Stimulated activated effector memory CD8-positive, alpha-beta T cell treated with anti-CD3 and anti-CD28 coated beads, Interleukin-12 subunit alpha, Interleukin-12 subunit beta, amount 100 ng/mL, for 72 hours (primary cell): ENCODE measurements around the gene SPINK4.

ENCODE experiments used
- ATAC-seq: fragments of 150-1000 bp; cut with Tn5 transposase; 2 replicates; pipeline ENCODE4 v1.10.0; 2021
- DNase-seq, 2 donors: peaks; one replicate each; pipeline ENCODE4 v3.0.0; 2021 to 2022; ENCODE audit warnings: low spot score in 2 of 2
- H3K27ac Mint-ChIP-seq: one replicate; pipeline ENCODE4 v1.8.0; 2022; ENCODE audit warnings: mild to moderate bottlenecking, mixed read lengths
- H3K36me3 Mint-ChIP-seq: one replicate; pipeline ENCODE4 v1.8.0; 2022; ENCODE audit warnings: mild to moderate bottlenecking, mixed read lengths
- H3K4me1 Mint-ChIP-seq: one replicate; pipeline ENCODE4 v1.8.0; 2022; ENCODE audit warnings: mixed read lengths
- H3K4me3 Mint-ChIP-seq: one replicate; pipeline ENCODE4 v1.8.0; 2022; ENCODE audit warnings: mild to moderate bottlenecking, mixed read lengths
- H3K9me3 Mint-ChIP-seq: one replicate; pipeline ENCODE4 v1.8.0; 2022; ENCODE audit warnings: mixed read lengths

SPINK4 gene

GRCh38 chr9:33290247-33291030, 50.5 kb downstream of the SPINK4 start, which contains the start of gene NFX1:
Gene NFX1, plus strand, starts transcription at chr9:33290516. Its CDS starts 57 bp downstream, at chr9:33290573.
- Mint-ChIP-seq H3K27ac (peak within 1 kb of the TSS; percentile 100), H3K4me1 (peaks cover 57% of the 10 kb centered on the region), H3K36me3 (peaks cover 46% of the 10 kb centered on the region), H3K4me3 (peak within 1 kb of the TSS; percentile 91), H3K9me3 (no peaks in the 10 kb centered on the region)
- DNase-seq (peak; percentile 97 to 99), ATAC-seq (peak; percentile 91)

GRCh38 chr9:33291031-33291397, 51.0 kb downstream of the SPINK4 start:
- Mint-ChIP-seq H3K9me3 (no peaks in the 10 kb centered on the region), H3K27ac (peak overlapping the region; percentile 100), H3K36me3 (peaks cover 46% of the 10 kb centered on the region), H3K4me3 (peak overlapping the region; percentile 91), H3K4me1 (peaks cover 63% of the 10 kb centered on the region)
- ATAC-seq (no peak), DNase-seq (no peak)

DNA sequence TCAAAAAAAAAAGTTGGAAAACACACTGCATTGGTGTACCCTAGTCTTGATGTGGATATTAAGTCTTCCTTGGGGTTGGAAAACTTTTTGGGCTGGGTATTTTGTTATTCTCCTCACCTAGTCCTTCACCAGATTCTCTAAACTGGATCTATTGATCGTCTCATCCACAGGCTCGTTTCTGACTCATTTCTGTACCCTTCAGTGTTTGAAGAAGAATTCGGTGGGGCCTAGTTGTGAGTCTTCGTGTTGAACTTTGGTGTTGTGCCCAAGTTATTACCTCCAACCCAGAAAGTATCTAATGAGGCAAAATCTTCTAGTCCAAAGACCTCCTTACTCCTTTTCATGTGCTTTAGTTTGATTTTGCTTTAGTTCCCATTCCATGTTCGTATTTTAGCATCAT, 51.9 kb downstream of the SPINK4 start:
- Mint-ChIP-seq H3K4me1 (peaks cover 70% of the 10 kb centered on the region), H3K36me3 (peaks cover 46% of the 10 kb centered on the region), H3K27ac (peak overlapping the region; percentile 100), H3K9me3 (no peaks in the 10 kb centered on the region), H3K4me3 (peak overlapping the region; percentile 91)
- no peak for DNase-seq
- ATAC-seq, result no peak

GRCh38 chr9:33293782-33294181, 53.8 kb downstream of the SPINK4 start:
- Mint-ChIP-seq H3K9me3 (no peaks in the 10 kb centered on the region), H3K4me1 (peaks cover 84% of the 10 kb centered on the region), H3K27ac (peak overlapping the region; percentile 100), H3K36me3 (peaks cover 46% of the 10 kb centered on the region), H3K4me3 (no peak overlapping the region)
- no peak for DNase-seq
- no peak for ATAC-seq

GRCh38 chr9:33294670-33295432, 54.9 kb downstream of the SPINK4 start:
- ATAC-seq (no peak), DNase-seq (no peak)
- Mint-ChIP-seq H3K4me1 (peaks cover 92% of the 10 kb centered on the region), H3K27ac (peak overlapping the region; percentile 85), H3K9me3 (no peaks in the 10 kb centered on the region), H3K36me3 (peaks cover 40% of the 10 kb centered on the region), H3K4me3 (peak overlapping the region; percentile 56)

GRCh38 chr9:33295571-33295970, 55.6 kb downstream of the SPINK4 start:
- peaks cover 88% of the 10 kb centered on the region for H3K4me1 Mint-ChIP-seq

DNA sequence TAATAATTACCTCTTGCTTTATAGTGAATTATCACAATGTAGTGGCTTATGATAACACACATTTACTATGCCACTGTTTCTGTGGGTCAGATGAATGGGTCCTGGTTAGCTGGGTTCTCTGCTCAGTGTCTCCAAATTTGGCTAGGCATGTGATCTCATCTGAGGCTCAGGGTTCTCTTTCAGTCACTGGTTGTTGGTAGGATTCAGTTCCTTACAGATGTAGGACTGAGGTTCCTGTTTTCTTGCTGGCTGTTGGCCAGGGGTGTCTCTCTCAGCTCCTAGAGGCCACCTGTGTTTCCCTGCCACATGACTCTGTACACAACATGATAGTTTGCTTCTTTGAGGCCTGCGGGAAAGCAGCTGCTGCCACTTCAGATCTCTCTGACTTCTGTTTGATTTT, 57.5 kb downstream of the SPINK4 start:
- DNase-seq (no peak), ATAC-seq (peak; percentile 70)
- H3K9me3 Mint-ChIP-seq, result no peaks in the 10 kb centered on the region
- H3K4me3 Mint-ChIP-seq, result peak overlapping the region; percentile 56
- H3K4me1 Mint-ChIP-seq, result peaks cover 76% of the 10 kb centered on the region
- peak overlapping the region; percentile 85 for H3K27ac Mint-ChIP-seq
- peaks cover 14% of the 10 kb centered on the region for H3K36me3 Mint-ChIP-seq

More at GRCh38 chr9:33295571-33295970, 55.6 kb downstream of the SPINK4 start:
- peak; percentile 55 for ATAC-seq
- H3K27ac Mint-ChIP-seq, result peak overlapping the region; percentile 85
- H3K9me3 Mint-ChIP-seq, result no peaks in the 10 kb centered on the region
- H3K4me3 Mint-ChIP-seq, result peak overlapping the region; percentile 56
- H3K36me3 Mint-ChIP-seq, result peaks cover 33% of the 10 kb centered on the region
- DNase-seq, result no peak
